ENCODE results near the gene PRKCA.
"Not testable (repeated sequence)": the region's sequence is repeated elsewhere in the genome, so short reads cannot be mapped to it uniquely, and the experiment has no call there.

Gene PRKCA

GRCh38 chr17:66395961-66396360 lies 93.5 kb downstream of the PRKCA start:
- no peak for DNase-seq

- DNase-seq = no peak
These were observed 95.1 kb downstream of the PRKCA start for GRCh38 chr17:66397486-66397885.

- DNase-seq = no peak
These were observed 95.6 kb downstream of the PRKCA start for GRCh38 chr17:66398059-66398458.

- DNase-seq = no peak
These were observed 96.2 kb downstream of the PRKCA start for GRCh38 chr17:66398617-66399016.

GRCh38 chr17:66399441-66399840 lies 97.0 kb downstream of the PRKCA start:
- no peak for DNase-seq

- not testable (repeated sequence) for DNase-seq
These were observed 97.8 kb downstream of the PRKCA start for GRCh38 chr17:66400041-66400688.

GRCh38 chr17:66400698-66401097 lies 98.3 kb downstream of the PRKCA start:
- DNase-seq = no peak

- DNase-seq = no peak
These were observed 99.0 kb downstream of the PRKCA start for GRCh38 chr17:66401364-66401763.

- no peak for DNase-seq
These were observed 101.6 kb downstream of the PRKCA start for GRCh38 chr17:66403846-66404556.

- no peak for DNase-seq
These were observed 103.6 kb downstream of the PRKCA start for GRCh38 chr17:66405836-66406677.

GRCh38 chr17:66406701-66407644 lies 104.6 kb downstream of the PRKCA start:
- DNase-seq = no peak

- no peak for DNase-seq
These were observed 105.5 kb downstream of the PRKCA start for GRCh38 chr17:66407864-66408263.

GRCh38 chr17:66411520-66411919 lies 109.1 kb downstream of the PRKCA start:
- no peak for DNase-seq

- DNase-seq = no peak
These were observed 110.6 kb downstream of the PRKCA start for GRCh38 chr17:66412857-66413558.

GRCh38 chr17:66413559-66414520 lies 111.4 kb downstream of the PRKCA start:
- no peak for DNase-seq

GRCh38 chr17:66414561-66415175 lies 112.3 kb downstream of the PRKCA start:
- no peak for DNase-seq

GRCh38 chr17:66415366-66416206 lies 113.2 kb downstream of the PRKCA start:
- DNase-seq = no peak

GRCh38 chr17:66416207-66416940 lies 114.0 kb downstream of the PRKCA start:
- DNase-seq = no peak

All from activated CD4-positive, CD25-positive, alpha-beta regulatory T cell treated with anti-CD3 and anti-CD28 coated beads, Interleukin-2, amount 50 U/mL, for 72 hours (primary cell).